ENCODE data around the gene ANO2.
"Not testable (repeated sequence)": the region's sequence is repeated elsewhere in the genome, so short reads cannot be mapped to it uniquely, and the experiment has no call there.

ANO2 gene

DNA sequence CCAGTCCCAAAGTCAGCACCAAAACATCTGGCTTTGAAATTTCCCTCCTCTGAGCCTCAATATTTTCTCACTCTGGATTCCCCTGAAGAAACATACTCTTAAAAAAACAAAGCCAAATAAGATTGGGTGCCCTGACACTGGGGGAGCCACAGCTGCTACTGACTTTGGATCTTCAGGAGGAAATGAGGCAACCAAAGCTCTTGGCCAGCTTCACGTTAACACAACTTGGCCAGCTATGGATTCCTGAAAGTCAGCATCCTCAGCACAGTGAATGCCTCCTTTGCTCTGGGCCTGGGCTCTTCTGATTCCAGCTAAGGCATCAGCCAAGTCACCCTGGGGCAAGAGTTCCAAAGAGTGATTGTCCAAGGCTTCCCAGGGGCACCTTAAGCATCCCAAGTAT, 254.8 kb downstream of the ANO2 start:
- DNase-seq (ENCODE audit: insufficient read length, low spot score) (no peak), FAIRE-seq (no peak)

- no peak for FAIRE-seq
- no peak for DNase-seq (ENCODE audit: insufficient read length, low spot score)
Observed at GRCh38 chr12:5689773-5690172, 255.3 kb downstream of the ANO2 start.

- FAIRE-seq (no peak), DNase-seq (ENCODE audit: insufficient read length, low spot score) (no peak)
Observed at GRCh38 chr12:5688226-5688625, 256.8 kb downstream of the ANO2 start.

DNA sequence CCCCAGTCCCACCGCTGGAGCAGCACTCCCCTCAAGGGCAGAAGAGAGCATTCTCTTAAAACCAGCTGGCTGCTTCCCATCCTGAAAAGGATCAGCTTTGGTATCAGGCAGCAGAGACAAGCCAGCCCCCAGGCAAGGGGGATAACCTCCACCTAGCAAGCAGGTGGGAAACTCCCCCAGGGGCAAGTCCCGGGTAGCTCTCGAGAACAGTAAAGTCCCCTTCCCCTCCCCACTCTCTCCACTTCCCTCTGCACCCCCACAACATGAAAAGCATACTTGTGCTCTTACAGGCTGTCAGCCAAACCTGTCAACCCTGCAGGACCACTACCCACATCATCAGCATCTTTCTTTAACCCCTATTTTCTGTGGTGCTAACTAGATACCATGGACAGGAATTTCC, 259.1 kb downstream of the ANO2 start:
- no peak for FAIRE-seq
- DNase-seq (ENCODE audit: insufficient read length, low spot score): no peak

DNA sequence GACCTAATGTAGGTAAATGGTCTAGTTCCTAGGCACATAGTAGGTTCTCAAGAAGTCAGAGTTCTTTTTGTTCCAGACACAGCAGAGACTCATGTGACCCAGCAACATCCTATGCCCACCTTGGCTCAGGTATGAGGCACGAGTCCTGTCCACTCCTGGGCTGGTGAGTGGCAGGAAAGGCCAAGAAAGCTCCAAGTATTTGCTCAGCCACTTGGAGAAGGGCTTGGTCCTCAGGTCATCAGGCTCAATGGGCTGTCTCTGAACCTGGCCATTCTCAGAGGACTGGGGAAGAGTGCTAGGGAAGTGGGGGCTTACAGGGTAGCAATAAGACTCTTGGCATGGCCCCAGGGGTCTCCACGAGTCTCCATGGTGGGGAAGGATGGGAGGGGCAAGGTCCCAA, 260.1 kb downstream of the ANO2 start:
- FAIRE-seq: no peak
- DNase-seq (ENCODE audit: insufficient read length, low spot score): no peak

DNA sequence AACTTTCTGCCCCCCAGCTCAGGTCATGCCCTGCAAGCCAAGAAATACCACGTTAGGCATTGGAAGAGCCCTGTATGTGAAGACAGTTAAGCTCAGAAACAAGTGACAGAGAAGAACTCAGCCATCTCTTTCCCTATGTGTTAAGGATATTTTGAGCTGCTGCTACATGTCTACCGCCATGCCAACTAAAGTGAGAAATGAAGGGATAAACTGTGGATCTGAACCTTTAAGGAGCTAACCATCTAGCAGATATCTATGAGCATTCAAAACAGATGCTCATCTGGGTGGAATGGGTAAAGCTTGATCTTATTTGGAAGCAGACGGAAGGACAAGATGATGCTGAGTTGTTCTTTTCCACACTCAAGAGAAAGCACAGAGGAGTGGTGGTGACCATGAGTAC, 262.5 kb downstream of the ANO2 start:
- DNase-seq (ENCODE audit: insufficient read length, low spot score) (no peak), FAIRE-seq (no peak)

- DNase-seq (ENCODE audit: insufficient read length, low spot score) (no peak), FAIRE-seq (no peak)
Observed at GRCh38 chr12:5678176-5678575, 266.9 kb downstream of the ANO2 start.

DNA sequence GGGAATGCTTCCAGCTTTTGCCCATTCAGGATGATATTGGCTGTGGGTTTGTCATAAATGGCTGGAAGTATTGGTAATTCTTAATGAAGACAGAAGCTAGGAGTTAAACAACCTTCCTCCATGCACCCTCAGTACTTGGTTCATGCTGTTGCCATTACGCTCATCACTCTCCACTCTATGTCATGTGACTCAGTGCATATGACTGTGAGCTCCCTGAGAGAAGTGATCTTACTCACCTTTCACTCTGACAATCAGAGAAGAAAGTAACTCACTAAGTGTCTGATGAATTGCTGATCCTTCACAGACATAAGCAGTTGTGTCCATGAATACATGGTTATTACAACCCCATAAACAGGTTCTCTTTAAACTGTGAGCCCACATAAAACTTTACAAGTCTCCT, 275.4 kb downstream of the ANO2 start:
- DNase-seq (ENCODE audit: insufficient read length, low spot score): not testable (repeated sequence)
- FAIRE-seq: peak; percentile 60

DNA sequence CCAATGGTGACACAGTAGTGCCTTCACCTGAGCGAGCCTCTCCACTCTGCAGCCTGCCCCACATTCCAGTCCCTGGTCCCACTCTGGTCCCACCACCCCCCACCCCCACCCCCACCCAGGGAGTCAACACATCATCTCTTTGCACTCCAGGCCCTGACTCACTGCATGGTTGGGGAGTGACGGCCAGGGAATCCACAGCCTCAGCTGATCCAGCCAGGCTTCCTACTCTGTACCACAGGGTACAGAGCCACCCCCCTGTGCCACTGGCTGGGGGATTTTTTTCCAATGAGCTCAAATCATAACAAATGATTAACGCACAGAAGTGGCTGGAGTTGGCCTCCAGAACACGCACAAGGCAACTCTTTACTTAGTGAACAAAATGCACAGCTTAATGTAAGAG, 279.4 kb downstream of the ANO2 start:
- FAIRE-seq: no peak

GRCh38 chr12:5661811-5662210, 283.2 kb downstream of the ANO2 start:
- FAIRE-seq (no peak), DNase-seq (ENCODE audit: insufficient read length, low spot score) (no peak)

More for the DNA sequence above, 279.4 kb downstream of the ANO2 start:
- DNase-seq (ENCODE audit: insufficient read length, low spot score): no peak

DNA sequence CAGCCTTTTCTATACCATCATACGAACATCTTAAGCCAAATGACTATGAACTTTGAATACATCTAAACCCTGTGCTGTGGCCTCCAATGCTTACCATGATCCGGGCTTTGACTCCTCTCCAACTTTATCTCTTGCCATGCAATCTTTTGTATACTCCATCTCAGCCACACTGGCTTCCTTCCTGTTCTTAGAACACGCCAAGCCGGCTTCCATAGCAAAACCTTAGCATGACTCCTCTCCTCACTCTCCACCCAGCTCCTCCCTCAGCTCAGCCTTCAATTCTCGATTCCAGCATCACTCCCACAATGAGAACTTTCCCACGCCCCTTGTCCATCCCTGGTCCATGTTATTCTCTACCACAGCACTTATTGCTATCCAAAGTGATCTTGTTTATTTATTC, 284.8 kb downstream of the ANO2 start:
- FAIRE-seq: no peak

GRCh38 chr12:5658339-5658941, 286.6 kb downstream of the ANO2 start:
- peak; percentile 56 for FAIRE-seq
- DNase-seq (ENCODE audit: insufficient read length, low spot score): not testable (repeated sequence)

More for the DNA sequence above, 284.8 kb downstream of the ANO2 start:
- DNase-seq (ENCODE audit: insufficient read length, low spot score): no peak

DNA sequence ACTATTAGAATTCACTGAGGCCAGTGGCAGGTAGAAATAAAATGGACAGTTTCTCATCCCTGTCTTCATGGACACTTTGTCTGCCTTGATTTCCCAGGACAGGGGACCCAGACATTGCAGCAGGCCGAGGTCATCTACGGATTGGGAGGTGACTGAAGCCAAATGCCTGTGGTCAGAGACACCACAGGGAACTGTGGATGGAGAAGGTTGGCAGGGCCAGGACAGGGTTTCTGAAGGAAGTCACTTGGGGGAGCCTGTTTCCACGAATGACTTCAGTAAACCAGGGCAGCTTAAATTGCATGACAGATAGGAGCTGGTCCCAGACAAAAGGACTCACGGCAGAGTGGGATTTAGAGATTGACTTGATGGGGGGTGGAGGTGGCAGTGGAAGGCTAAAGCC, 288.2 kb downstream of the ANO2 start:
- DNase-seq (ENCODE audit: insufficient read length, low spot score): no peak
- FAIRE-seq: no peak

GRCh38 chr12:5655120-5655519, 289.9 kb downstream of the ANO2 start:
- FAIRE-seq (no peak), DNase-seq (ENCODE audit: insufficient read length, low spot score) (no peak)

GRCh38 chr12:5654019-5654418, 291.0 kb downstream of the ANO2 start:
- DNase-seq (ENCODE audit: insufficient read length, low spot score): no peak
- FAIRE-seq: no peak

- FAIRE-seq (no peak), DNase-seq (ENCODE audit: insufficient read length, low spot score) (no peak)
Observed at GRCh38 chr12:5650829-5651461, 294.1 kb downstream of the ANO2 start.

GRCh38 chr12:5650281-5650680, 294.8 kb downstream of the ANO2 start:
- FAIRE-seq: no peak

DNA sequence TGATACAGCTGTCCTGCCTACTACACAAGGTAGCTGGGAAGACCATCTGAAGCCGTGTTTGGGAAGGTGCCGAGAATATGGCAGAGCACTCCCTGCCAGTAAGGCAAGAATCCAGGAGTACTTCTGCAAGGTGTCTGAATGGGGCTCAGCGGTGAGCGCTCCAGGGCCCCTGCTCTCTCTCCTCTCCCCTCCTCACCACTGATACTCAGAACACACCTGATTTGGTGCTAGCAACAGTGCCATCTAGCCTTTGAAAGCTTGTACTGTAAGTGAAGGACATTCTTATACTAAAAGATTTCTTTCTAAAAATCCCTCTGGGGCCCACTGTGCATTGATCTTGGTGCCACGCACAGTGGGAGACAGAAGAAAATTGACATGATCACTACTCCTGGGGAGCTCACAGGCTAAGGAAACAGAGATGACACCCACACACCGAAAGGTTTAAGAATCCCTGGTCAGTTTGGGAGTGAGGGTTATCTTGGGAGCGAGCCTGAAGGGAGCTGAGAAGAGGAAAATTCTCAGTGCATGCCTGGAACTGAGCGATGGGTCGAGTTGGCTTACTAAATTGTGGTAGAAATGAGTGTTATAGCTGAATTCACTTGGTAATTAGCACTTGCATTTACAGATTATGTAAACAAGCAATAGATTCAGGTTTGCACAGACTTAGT, 296.2 kb downstream of the ANO2 start:
- FAIRE-seq: no peak
- DNase-seq (ENCODE audit: insufficient read length, low spot score): no peak

More at GRCh38 chr12:5650281-5650680, 294.8 kb downstream of the ANO2 start:
- DNase-seq (ENCODE audit: insufficient read length, low spot score): no peak

DNA sequence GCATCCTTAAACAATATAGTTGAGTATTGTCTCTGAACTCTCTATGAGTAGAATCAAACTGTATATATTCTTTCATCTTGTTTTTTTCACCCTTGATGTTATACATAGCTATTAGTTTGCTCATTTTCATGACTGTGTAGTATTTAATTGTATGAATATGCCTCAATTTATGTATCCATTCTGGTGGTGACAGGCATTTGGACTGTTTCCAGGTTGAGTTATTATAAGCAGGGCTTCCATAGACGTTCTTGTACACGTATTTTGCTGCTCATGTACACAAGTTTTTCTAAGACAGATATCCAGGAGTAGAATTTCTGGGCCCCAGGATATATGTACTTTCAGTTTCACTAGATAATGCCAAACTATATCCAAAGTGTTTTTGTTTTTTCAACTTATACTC, 301.8 kb downstream of the ANO2 start:
- FAIRE-seq: no peak

GRCh38 chr12:5637698-5638097, 307.4 kb downstream of the ANO2 start:
- FAIRE-seq (no peak), DNase-seq (ENCODE audit: insufficient read length, low spot score) (no peak)

More for the DNA sequence above, 301.8 kb downstream of the ANO2 start:
- DNase-seq (ENCODE audit: insufficient read length, low spot score): no peak

DNA sequence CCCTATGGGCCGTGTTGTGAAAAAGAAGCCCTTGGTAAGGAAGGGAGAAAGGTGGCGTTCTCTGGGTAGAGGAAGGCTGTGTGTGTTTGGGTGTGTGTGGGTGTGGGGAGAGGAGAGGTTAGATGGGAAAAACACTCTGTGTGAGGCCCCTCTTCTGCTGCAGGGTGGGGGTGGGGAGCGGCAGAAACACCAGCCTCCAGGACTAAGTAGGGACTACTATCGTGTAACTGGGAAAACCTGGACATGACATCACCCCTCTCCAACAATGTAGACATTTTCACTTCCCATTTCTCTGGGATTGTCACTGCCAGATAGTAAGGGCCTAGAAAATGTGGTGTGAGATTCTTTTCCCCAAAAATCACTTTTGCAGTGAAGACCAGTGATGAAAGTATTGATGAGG, 308.2 kb downstream of the ANO2 start:
- no peak for FAIRE-seq
- no peak for DNase-seq (ENCODE audit: insufficient read length, low spot score)

- FAIRE-seq: no peak
- DNase-seq (ENCODE audit: insufficient read length, low spot score): no peak
Observed at GRCh38 chr12:5633106-5633505, 312.0 kb downstream of the ANO2 start.
